HepG2 (cell line): ENCODE data around the gene CIB1. TPM values are rescaled to one million over a fixed set of nuclear protein-coding genes. Genes with fewer than 3 reads are reported as not detected.

ENCODE experiments used
- BORCS8-MEF2B ChIP-seq: sonication (generic); formaldehyde crosslinking; IDR thresholded peaks from 2 replicates; pipeline ENCODE4 v1.8.0; 2022; ENCODE audit warnings: mild to moderate bottlenecking, missing genetic modification reagents
- FOXO4 ChIP-seq: sonication (generic); formaldehyde crosslinking; conservative IDR thresholded peaks from 2 replicates; pipeline ENCODE4 v1.8.1; 2023; ENCODE audit warnings: missing genetic modification reagents
- HNF4G ChIP-seq, 2 experiments: sonication (generic) in 1 of 2; formaldehyde crosslinking in 1 of 2; IDR thresholded peaks; 2 replicates each; pipeline versions ENCODE4 v1.4.0 to v1.6.1; 2011 to 2020; ENCODE audit warnings: borderline replicate concordance in 2 of 2, low read depth in 2 of 2, mild to moderate bottlenecking in 2 of 2, low read length in 1 of 2, missing genetic modification reagents in 1 of 2, moderate library complexity in 1 of 2
- ISX ChIP-seq: sonication (generic); formaldehyde crosslinking; conservative IDR thresholded peaks from 2 replicates; pipeline ENCODE4 v1.5.0; 2020; ENCODE audit warnings: missing genetic modification reagents
- MAX ChIP-seq: IDR thresholded peaks from 2 replicates; pipeline ENCODE4 v1.6.1; 2012; ENCODE audit warnings: inconsistent platforms
- PHF21A ChIP-seq: sonication (generic); formaldehyde crosslinking; IDR thresholded peaks from 2 replicates; pipeline ENCODE4 v1.5.0; 2020; ENCODE audit warnings: mild to moderate bottlenecking, missing genetic modification reagents
- PITX1 ChIP-seq: sonication (generic); formaldehyde crosslinking; IDR thresholded peaks from 2 replicates; pipeline ENCODE4 v1.5.1; 2020; ENCODE audit warnings: mild to moderate bottlenecking, missing genetic modification reagents
- POLR2G ChIP-seq: fragments of 200-400 bp; formaldehyde crosslinking; IDR thresholded peaks from 2 replicates; pipeline ENCODE4 v1.6.1; 2018; ENCODE audit warnings: mild to moderate bottlenecking, low read depth, low read length, moderate library complexity
- SP1 ChIP-seq, 2 experiments: fragments of 450-650 bp in 1 of 2; sonication (generic) in 1 of 2; formaldehyde crosslinking in 1 of 2; IDR thresholded peaks; 2 replicates each; pipeline versions ENCODE4 v1.4.0 to v1.6.1; 2016 to 2020; ENCODE audit warnings: missing genetic modification reagents in 1 of 2
- SPEN ChIP-seq: sonication (generic); formaldehyde crosslinking; IDR thresholded peaks from 2 replicates; pipeline ENCODE4 v1.5.1; 2020; ENCODE audit warnings: low read depth, mild to moderate bottlenecking, missing genetic modification reagents
- TCF7L2 ChIP-seq: IDR thresholded peaks from 2 replicates; pipeline ENCODE4 v1.6.1; 2011; ENCODE audit warnings: mild to moderate bottlenecking, low read depth, low read length, moderate library complexity
- UBTF ChIP-seq: sonication (generic); formaldehyde crosslinking; IDR thresholded peaks from 2 replicates; pipeline ENCODE4 v1.4.0; 2020; ENCODE audit warnings: mild to moderate bottlenecking, missing genetic modification reagents
- ZBTB26 ChIP-seq: IDR thresholded peaks from 2 replicates; pipeline ENCODE4 v1.6.1; 2016; ENCODE audit warnings: missing compliant biosample characterization, missing genetic modification reagents, borderline replicate concordance
- ZNF225 ChIP-seq: sonication (generic); formaldehyde crosslinking; IDR thresholded peaks from 2 replicates; pipeline ENCODE4 v1.4.0; 2020; ENCODE audit warnings: mild to moderate bottlenecking, missing genetic modification reagents
- ZNF281 ChIP-seq: sonication (generic); formaldehyde crosslinking; IDR thresholded peaks from 2 replicates; pipeline ENCODE4 v1.4.0; 2020; ENCODE audit warnings: missing genetic modification reagents, borderline replicate concordance
- ZNF800 ChIP-seq: sonication (generic); formaldehyde crosslinking; IDR thresholded peaks from 2 replicates; pipeline ENCODE4 v1.4.0; 2020; ENCODE audit warnings: missing genetic modification reagents
- ZNF850 ChIP-seq: sonication (generic); formaldehyde crosslinking; conservative IDR thresholded peaks from 2 replicates; pipeline ENCODE4 v1.9.0; 2021; ENCODE audit warnings: mild to moderate bottlenecking, missing genetic modification reagents
- polyA plus RNA-seq, 8 experiments: library from polyadenylated mRNA; depleted of rRNA in 3 of 8; stranded (reverse) in 7 of 8; unstranded in 1 of 8; fragments of >200 nt; fragmentation: Illumina TruSeq in 4 of 8; extraction: Trizol in 4 of 8; gene quantifications; 2 replicates each; pipeline versions ENCODE4 v1.2.1 to v1.2.3, GENCODE V29; 2011 to 2016; ENCODE audit warnings: low read depth in 4 of 8, missing spikeins in 1 of 8, mixed read lengths in 1 of 8; ENCODE audit not compliant: insufficient read depth in 1 of 8
- total RNA-seq, 5 experiments: library from RNA; depleted of rRNA; stranded (reverse); fragments of >200 nt; fragmentation: Illumina TruSeq; extraction: Trizol; gene quantifications; 2 replicates each; pipeline ENCODE4 v1.2.3, GENCODE V29; 2016; ENCODE audit warnings: low read depth in 1 of 5

Gene CIB1
- total and polyA plus RNA-seq, 2 of the 13 experiments (the other 11 are each of a cell fraction or from before 2014, with no cell fraction given), result 38.7 to 72.7 TPM

GRCh38 chr15:90191794-90192509 is 41.8 kb downstream of the CIB1 start (continued):
- TF ChIP-seq ZNF225 (CRISPR knock-in tag) (0 out of 2 replicates have a peak, but pooled peaks have one; percentile 71), POLR2G (peak; percentile 63), ISX (no peak), ZNF281 (peak; percentile 99), SP1 (IDR thresholded peaks at IDR 0.05) (no peak), SP1 (CRISPR knock-in tag; IDR thresholded peaks at IDR 0.05) (peak; percentile 61; the same call in 1 of the 2 replicates), ZNF800 (CRISPR knock-in tag) (no peak), MAX (peak; percentile 8; the same call in 1 of the 2 replicates), PITX1 (CRISPR knock-in tag) (peak; percentile 45; the same call in 1 of the 2 replicates), HNF4G (IDR thresholded peaks at IDR 0.05; ENCODE audit: borderline replicate concordance, low read depth, low read length) (peak; percentile 86), HNF4G (CRISPR knock-in tag; IDR thresholded peaks at IDR 0.05; ENCODE audit: borderline replicate concordance, low read depth) (peak; percentile 67; the same call in 1 of the 2 replicates), UBTF (CRISPR knock-in tag) (peak; percentile 26; the same call in 1 of the 2 replicates), FOXO4 (CRISPR knock-in tag) (no peak), TCF7L2 (no peak), SPEN (CRISPR knock-in tag) (peak; percentile 58; the same call in 1 of the 2 replicates), ZNF850 (CRISPR knock-in tag) (no peak), BORCS8-MEF2B (no peak), PHF21A (CRISPR knock-in tag) (peak; percentile 65; the same call in 1 of the 2 replicates), ZBTB26 (CRISPR knock-in tag) (peak; percentile 76; the same call in 1 of the 2 replicates)
